HG02588 (cell line): ENCODE results near the gene WDR37.

ENCODE experiments used
- ATAC-seq: cut with Tn5 transposase; IDR thresholded peaks from one replicate; pipeline ENCODE4 v1.9.1; 2021; ENCODE audit warnings: mild to moderate bottlenecking, moderate library complexity; ENCODE audit not compliant: unreplicated experiment

Gene WDR37

DNA sequence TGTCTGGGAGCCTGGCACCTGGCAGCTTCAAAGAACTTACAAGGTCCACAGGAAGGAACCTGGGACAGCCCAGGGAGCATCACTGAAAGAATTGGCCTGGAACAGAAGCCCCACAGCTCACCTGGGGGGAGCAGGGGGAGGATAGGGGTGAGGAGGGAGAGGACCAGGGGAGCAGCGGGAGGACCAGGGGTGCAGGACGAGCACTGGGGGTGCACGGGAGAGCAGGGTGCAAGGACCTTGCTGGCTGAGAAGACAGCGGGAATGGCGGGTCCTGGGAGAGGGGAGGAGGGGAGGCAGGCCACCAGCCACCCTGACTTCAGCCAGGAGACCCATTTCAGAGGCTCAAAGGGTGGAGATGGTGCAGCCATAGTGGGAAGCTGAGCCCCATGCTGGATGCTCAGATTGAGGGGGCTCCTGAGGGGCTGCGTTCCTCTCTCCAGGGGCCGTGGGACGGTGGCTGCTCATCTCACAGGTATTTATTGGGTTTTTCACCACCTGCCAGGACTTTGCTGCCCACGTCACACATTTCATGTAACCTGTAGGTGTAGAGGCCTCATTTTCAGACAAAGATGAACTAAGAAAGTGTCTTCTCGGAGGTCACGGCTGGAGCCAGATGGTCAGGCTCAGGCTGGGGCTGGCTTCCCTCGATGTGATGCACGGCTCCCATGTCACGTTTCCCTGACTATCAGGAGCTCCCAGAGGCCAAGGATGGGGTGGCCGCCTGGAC lies 110.1 kb downstream of the WDR37 start:
- no peak for ATAC-seq

DNA sequence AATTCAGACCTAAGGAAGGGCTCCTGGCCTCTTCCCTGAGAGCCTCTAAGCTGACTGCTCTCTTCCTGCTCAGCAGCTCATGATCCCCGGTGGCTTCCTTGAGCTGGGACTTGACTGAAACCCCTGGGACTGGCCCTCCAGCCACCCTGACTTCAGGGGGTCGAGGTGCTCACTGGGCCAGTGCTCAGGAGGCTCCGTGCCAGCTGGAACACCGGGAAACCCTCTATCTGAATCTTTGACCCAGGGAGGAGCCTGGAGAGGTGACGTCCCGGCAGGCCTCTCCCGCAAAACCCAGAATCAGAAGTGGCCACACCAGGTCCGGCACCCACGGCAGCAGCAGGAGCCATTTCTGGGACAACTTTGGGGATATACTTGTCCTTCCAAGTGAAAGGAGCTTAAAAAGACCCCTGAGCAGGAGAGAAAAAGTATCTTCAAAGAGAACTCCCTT lies 110.7 kb downstream of the WDR37 start:
- ATAC-seq = no peak

DNA sequence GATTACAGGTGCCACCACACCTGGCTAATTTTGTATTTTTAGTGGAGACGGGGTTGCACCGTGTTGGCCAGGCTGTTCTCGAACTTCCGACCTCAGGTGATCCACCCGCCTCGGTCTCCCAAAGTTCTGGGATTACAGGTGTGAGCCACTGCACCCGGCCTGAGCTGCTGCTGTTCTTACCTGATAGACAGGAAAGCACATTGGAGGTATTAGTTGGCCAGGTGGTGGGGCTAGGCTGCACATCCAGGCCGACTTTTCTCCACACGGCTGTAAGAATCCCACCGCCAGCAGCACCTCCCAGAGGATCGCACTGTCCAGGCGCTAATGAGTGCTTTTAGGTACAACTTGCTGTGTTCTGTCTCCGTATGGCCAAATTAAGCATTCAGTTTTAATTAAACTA lies 112.6 kb downstream of the WDR37 start:
- no peak for ATAC-seq

DNA sequence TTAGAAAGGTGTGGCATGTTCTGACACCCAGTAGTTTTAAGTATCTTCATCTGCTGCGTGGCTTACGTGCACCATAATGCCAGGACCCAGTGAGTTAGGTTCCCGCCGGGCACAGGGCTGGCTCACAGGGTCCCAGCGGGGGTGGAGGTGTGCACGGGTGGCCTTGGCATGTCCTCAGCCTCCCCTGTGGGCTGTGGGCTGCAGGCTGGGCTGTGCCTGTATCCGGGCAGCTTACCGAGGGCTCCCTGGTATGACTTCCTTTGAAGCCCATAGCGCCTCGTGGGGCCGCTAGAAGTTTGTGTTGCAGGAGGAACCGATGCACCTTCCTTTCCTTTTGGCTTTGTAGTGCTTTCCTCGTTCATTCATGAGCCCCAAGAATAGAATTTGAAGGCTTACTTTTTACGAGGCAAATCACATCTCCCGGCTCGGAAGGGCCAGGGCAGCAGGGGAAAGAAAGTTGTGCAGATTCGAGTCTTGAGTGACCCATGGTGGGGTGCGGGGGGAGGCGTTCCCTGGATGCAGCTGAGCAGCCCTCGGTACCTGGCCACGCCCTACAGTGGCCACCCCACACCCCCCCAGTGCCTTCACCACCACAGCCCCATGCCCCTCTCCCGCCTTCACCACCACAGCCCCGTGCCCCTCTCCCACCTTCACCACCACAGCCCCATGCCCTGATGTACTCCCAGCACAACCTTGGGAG lies 113.2 kb downstream of the WDR37 start:
- no peak for ATAC-seq

DNA sequence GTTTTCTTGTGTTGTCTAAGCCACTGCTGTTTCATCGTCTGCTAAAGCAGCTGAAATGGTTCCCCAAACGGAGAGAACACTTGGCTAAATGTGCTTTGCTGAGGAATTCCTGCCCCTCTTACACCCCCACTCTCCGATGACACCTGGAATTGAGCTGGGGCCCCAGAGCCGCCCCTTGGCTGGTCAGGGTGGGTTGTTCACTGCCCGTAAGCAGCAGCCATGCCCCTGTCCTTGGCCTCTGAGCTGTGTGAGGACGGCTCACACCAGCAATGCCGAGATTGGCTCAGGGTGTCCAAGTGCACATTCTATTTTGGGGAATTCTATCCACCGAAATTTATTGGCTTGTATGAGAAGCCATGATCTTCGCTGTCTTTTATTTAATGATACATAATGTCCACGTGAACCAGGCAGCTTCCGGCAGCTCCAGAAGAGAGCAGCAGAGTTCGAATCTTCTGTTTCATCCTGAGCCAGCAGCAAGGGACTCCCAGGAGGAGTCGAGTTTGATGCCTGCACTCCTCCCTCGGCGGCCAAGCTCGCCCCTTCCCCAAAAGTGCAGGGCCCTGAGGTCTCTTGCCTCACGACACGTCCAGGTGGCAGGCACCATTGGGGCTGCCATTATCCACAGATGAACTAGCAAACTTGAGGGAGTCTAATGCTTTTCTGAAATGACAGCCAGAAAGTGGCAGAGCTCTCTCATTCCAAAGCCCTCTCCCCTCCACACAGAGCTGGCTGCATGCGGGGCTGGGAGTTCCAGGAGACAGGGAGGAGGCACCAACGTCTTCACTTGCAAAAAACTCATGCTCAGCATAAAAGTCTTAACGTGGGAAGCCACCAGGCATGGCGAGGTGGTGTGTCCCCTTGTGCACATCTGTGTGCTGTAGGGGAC lies 114.0 kb downstream of the WDR37 start:
- ATAC-seq = no peak

DNA sequence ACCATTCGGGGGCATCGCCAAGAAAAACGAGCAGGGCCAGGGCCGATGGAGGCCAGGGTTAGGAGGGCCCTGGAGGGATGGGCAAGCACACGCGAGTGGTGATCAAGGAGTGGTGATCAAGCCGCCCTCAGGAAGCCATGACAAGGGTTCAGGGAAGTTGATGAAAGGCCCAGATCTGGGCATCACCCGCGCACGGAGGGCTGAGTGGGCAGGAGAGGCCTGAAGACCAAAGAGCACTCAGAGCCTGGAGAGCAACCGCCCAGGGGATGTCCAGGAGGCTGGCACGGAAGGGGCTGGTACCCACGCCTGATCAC lies 114.6 kb downstream of the WDR37 start:
- no peak for ATAC-seq

DNA sequence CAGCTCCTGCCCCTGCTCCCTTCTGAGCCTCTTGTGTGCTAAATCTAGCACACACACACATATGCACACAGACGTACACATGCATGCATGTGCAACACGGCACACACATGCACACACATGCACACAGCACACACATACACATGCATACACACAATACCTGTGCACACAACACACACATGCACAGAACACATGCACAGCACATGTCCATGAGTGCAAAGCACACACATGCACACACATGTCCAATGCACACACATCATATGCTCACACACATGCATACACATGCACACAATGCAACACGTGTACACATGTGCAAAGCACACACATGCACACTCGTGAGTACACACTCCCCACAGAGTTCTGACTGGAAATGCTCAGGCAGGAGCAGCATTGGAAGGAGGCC lies 115.0 kb downstream of the WDR37 start:
- ATAC-seq = no peak

DNA sequence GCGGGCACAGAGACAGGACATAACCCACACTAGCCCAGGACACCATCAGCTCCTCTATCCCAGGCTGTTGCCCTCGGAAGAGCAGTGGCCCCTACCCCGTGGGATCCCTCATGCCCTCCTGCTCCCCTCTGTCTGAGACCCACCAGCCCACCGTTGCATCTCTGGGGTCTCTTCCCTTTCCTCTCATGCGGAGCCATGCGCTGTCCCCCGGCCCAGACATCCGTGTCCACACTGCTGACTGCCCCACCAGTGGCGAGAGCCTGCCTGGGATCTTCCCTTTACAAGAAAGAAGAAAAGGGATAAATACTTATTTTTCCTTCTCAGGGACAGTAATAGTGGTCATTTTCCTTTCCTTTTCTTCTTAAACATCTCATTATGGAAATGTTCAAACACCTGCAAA lies 115.4 kb downstream of the WDR37 start:
- no peak for ATAC-seq

DNA sequence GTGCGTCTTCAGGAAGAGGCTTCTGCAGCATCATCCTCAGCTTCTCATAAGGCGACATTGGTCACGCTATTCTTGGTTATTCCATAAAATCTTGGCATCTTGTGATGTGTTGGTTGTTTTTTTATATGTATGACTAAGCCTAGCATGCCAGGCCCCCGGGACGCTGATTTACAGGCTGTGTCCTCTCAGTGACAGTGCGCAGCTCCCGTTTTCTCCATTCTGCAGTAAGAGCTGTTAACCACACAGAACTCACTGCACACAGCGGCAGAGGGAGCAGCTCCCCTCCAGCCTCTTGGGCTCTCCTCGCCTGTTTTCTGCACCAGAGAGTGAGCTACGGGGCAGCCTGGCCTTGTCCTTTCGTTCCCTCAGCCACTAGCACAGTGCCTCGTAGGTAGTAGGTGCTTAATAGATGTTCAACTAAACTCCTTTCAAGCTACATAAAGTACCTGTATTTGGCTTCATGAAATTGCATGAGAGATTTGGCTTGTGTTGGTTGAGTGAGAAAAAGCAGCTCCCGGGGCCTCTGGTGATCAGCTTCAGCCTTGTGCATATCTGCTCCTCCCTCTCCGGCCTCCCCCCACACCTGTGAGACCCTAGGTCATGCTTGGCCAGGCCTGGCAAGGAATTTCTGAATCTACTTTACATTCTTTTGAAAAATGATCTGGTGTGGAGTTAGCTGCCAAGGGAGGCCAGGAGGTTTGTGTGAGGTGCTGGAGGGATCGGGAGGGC lies 116.2 kb downstream of the WDR37 start:
- no peak for ATAC-seq

DNA sequence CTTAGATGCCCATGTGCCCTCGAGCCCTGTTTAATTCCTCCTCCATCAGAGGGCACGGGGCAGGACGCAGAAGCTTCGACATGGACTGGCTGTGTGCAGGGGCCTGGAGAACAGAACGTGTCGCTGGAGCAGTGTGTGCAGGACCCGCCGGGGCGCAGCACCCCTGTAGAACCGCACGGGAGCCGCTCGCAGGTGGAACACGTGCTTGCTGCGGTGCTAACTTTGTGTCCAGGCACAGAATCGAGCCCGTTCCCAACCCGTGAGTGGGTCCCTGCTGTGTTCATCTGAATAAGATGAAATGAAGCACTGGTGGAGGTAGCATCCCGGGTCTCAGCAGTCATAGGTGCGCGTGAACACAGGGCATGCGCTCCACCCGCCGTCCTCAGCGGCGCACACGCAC lies 116.9 kb downstream of the WDR37 start:
- ATAC-seq = no peak

DNA sequence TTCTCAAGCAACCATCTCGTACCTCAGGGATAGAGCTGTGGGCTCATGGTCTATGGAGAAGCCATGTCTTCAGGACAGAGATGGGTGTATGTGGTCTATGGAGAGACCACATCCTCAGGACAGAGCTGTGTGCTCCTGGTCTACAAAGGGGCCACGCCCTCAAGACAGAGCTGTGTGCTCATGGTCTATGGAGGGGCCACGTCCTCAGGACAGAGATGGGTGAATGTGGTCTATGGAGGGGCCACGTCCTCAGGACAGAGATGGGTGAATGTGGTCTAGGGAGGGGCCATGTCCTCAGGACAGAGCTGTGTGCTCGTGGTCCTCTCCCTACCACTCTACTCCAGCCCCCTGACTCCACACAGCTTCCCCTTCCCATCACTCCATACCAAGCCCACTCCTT lies 117.8 kb downstream of the WDR37 start:
- ATAC-seq = no peak

DNA sequence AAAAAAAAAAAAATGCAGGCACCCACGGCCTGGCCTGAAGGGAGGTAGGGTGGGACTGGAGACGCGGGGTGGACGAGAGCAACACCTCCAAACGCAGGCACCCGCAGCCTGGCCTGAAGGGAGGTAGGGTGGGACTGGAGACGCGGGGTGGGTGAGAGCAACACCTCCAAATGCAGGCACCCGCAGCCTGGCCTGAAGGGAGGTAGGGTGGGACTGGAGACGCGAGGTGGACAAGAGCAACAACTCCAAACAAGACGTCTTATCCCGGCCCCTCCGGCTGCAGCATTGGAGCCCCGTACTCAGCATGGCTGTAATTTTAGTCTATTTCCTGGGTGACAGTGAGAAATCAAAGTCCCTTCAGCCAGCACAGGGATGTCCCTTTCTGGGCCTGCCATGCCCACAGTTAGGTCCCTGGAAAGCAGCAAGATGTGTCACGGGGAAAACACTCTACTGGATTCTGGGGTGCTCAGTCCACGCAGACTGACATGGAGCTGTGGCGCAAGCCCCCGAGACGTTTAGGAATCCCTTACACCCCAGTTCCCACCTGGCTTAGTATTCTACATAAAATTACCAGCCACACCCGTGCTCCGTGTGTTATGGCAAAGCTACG lies 119.9 kb downstream of the WDR37 start:
- ATAC-seq = no peak

DNA sequence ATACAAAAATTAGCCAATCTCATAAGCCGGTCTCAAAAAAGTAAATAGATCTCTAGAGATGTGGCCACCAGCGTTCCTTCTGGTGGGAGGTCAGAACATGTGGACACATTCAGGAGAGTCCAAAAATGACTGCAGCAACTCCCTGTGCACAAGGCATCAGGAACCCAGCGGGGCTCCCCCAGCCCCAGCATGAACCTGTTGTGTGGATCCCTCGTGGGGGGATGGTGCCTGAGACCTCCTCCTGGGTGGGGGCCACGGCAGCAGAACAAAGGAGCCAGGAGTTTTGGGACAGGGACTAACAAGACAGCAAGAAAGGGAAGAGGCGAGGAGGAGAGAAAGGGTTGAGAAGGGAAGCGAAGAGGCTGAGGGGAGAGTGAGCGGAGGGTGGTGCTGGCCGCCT lies 121.8 kb downstream of the WDR37 start:
- ATAC-seq = no peak

DNA sequence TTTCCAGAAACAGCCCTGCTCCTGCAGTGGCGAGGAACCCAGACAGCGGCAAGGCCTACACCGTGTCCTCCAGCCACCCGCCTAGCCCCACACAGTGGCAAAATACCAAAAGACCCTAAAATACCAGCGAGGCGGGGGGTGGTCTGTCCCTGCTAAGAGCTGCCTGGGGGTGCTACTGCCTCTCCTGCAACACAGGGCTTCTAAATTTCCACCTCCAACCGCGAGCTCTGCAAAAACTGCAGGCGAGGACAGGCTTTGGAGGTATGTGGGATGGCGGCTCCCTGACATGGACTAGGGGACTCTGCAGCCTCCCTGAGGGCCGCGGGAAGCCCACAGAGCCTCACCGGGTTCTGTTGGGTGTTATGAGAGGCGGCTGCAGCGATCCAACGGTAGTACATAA lies 122.3 kb downstream of the WDR37 start:
- ATAC-seq = no peak

DNA sequence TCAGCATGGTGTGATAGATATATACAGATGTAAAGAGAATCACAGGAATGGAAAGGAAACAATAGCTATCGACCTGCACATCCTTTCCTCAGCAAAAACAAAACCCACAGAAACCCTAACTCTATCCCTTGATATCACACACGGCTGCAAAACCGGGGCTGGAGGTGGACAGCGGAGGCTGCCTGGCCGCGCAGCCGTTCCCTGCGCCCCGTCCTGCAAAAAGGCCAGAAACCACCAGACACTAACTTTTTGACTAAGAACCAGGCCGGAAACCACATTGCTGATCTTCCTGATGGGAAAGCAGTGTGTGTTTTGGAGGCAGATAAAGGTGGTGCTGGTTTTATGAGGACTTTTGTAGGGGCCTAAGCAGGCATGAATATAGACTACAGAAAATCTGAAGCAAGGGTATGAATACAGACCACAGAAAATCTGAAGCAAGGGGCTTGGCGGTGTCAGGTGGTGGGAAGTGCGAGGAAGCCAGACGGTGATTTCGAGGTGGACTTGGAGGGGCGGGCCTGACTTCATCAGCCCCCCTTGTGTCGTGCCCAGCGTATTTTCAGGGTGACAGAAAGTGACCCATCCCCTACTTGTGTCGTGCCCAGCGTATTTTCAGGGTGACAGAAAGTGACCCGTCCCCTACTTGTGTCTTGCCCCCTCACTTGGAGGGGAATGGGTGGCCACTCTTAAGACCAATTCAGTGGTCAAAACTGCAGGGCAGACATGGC lies 123.3 kb downstream of the WDR37 start:
- no peak for ATAC-seq

DNA sequence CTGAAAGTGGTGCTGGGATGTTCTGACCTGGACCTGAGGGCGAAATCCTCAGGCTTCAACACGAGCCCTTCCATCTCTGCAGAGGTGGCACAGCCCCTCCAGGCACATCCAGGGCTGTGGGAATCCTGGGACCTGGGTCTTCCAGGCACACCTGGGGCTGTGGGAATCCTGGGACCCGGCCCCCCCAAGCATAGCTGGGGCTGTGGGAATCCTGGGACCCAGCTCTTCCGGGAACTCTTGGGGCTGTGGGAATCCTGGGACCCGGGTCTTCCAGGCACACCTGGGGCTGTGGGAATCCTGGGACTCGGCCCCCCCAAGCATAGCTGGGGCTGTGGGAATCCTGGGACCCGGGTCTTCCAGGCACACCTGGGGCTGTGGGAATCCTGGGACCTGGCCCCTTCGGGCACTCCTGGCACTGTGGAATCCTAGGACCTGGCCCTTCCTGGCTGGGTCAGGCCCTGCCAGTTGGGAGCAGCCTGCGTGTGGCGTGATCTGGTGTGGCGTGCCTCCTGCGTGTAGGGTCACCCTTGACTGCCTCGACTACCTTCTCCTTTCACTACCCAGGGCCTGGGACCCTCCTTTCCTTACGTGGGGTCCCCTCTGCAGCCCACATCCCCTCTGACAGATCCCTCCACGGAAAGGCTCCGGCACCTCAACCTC lies 124.0 kb downstream of the WDR37 start:
- ATAC-seq = no peak

DNA sequence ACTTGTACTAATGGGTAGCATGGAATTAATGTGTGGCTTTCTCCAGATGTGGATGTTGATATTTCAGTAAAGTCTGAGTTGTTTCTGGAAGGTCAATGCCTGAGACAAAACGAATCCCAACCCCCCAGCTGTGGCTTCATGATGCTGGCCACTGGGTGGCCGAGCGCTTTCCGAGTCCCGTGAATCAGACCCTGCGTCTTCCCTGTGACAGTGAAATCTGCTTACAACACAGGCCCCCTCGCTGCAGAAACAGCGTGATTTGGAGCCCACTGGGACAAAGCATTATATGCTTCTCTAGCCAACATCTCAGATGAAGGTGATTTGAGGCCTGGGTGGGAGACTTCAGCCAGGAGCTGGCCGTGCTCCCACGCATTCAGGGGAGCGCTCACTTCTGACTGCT lies 124.7 kb downstream of the WDR37 start:
- no peak for ATAC-seq
